Glutamatergic neuron (in vitro differentiated cells): Measurements from ENCODE around the gene C16orf95. TPM values are rescaled to one million over a fixed set of nuclear protein-coding genes. Genes with fewer than 3 reads are reported as not detected.
"Not testable (repeated sequence)": the region's sequence is repeated elsewhere in the genome, so short reads cannot be mapped to it uniquely, and the experiment has no call there.

Experiments used
- DNase-seq: peaks from one replicate; pipeline ENCODE4 v3.0.0; 2022
- H3K27ac Mint-ChIP-seq: one replicate; pipeline ENCODE4 v1.8.0; 2020; ENCODE audit warnings: mild to moderate bottlenecking, mixed read lengths, inconsistent platforms; ENCODE audit not compliant: unreplicated experiment
- H3K27me3 Mint-ChIP-seq: one replicate; pipeline ENCODE4 v1.8.0; 2020; ENCODE audit warnings: mild to moderate bottlenecking, moderate library complexity, mixed read lengths, inconsistent platforms; ENCODE audit not compliant: unreplicated experiment
- H3K36me3 Mint-ChIP-seq: one replicate; pipeline ENCODE4 v1.8.0; 2020; ENCODE audit warnings: mild to moderate bottlenecking, mixed read lengths, inconsistent platforms; ENCODE audit not compliant: unreplicated experiment
- H3K4me1 Mint-ChIP-seq: one replicate; pipeline ENCODE4 v1.8.0; 2020; ENCODE audit warnings: mild to moderate bottlenecking, low read depth, mixed read lengths, inconsistent platforms; ENCODE audit not compliant: unreplicated experiment
- H3K4me3 Mint-ChIP-seq: one replicate; pipeline ENCODE4 v1.8.0; 2020; ENCODE audit warnings: mild to moderate bottlenecking, mixed read lengths, inconsistent platforms; ENCODE audit not compliant: unreplicated experiment
- H3K9me3 Mint-ChIP-seq: one replicate; pipeline ENCODE4 v1.8.0; 2020; ENCODE audit warnings: mild to moderate bottlenecking, moderate library complexity, mixed read lengths, inconsistent platforms; ENCODE audit not compliant: unreplicated experiment
- CTCF ChIP-seq: fragments of 200-600 bp; sonication (generic); IDR thresholded peaks from one replicate; pipeline ENCODE4 v1.5.0; 2021; ENCODE audit not compliant: partially characterized antibody, unreplicated experiment
- total RNA-seq: library from RNA; stranded (reverse); fragmentation: NEBNext Ultra II Directional; extraction: Animal tissue kit (Norgen Biotek cat#: 25700); gene quantifications from one replicate; pipeline ENCODE4 v1.2.1, GENCODE V29; 2021; ENCODE audit not compliant: unreplicated experiment

Gene C16orf95
- total RNA-seq, 1 donor from 2014 or later = 9.2 TPM

GRCh38 chr16:87363771-87364455 lies 46.7 kb upstream of the C16orf95 start:
- Mint-ChIP-seq H3K4me3 (peak overlapping the region; percentile 72), H3K4me1 (peaks cover 34% of the 10 kb centered on the region), H3K27me3 (no peaks in the 10 kb centered on the region), H3K27ac (peak overlapping the region; percentile 91), H3K36me3 (peaks cover 4% of the 10 kb centered on the region), H3K9me3 (peaks cover 3% of the 10 kb centered on the region)
- no peak for TF ChIP-seq CTCF
- peak; percentile 49 for DNase-seq

GRCh38 chr16:87362828-87363559 lies 45.8 kb upstream of the C16orf95 start:
- peak overlapping the region; percentile 72 for H3K4me3 Mint-ChIP-seq
- not testable (repeated sequence) for H3K27me3 Mint-ChIP-seq, H3K9me3 Mint-ChIP-seq, H3K36me3 Mint-ChIP-seq, DNase-seq
- H3K4me1 Mint-ChIP-seq = peaks cover 31% of the 10 kb centered on the region
- H3K27ac Mint-ChIP-seq = peak overlapping the region; percentile 91

GRCh38 chr16:87361916-87362619 lies 44.9 kb upstream of the C16orf95 start:
- Mint-ChIP-seq H3K4me1 (peaks cover 22% of the 10 kb centered on the region), H3K36me3 (peaks cover 8% of the 10 kb centered on the region), H3K4me3 (no peak overlapping the region), H3K9me3 (peaks cover 4% of the 10 kb centered on the region), H3K27ac (no peak overlapping the region), H3K27me3 (no peaks in the 10 kb centered on the region)
- DNase-seq = no peak
- no peak for TF ChIP-seq CTCF

GRCh38 chr16:87360862-87361610 lies 43.8 kb upstream of the C16orf95 start:
- TF ChIP-seq CTCF = no peak
- H3K4me3 Mint-ChIP-seq = no peak overlapping the region
- DNase-seq = no peak

GRCh38 chr16:87359121-87359520 lies 41.9 kb upstream of the C16orf95 start:
- TF ChIP-seq CTCF = no peak
- Mint-ChIP-seq H3K27me3 (peaks cover 3% of the 10 kb centered on the region), H3K4me3 (no peak overlapping the region), H3K9me3 (peaks cover 4% of the 10 kb centered on the region), H3K27ac (no peak overlapping the region), H3K4me1 (peaks cover 22% of the 10 kb centered on the region), H3K36me3 (peaks cover 8% of the 10 kb centered on the region)
- DNase-seq = no peak

More at GRCh38 chr16:87360862-87361610, 43.8 kb upstream of the C16orf95 start:
- Mint-ChIP-seq H3K27me3 (peaks cover 3% of the 10 kb centered on the region), H3K27ac (no peak overlapping the region), H3K36me3 (peaks cover 8% of the 10 kb centered on the region), H3K9me3 (peaks cover 4% of the 10 kb centered on the region), H3K4me1 (peaks cover 22% of the 10 kb centered on the region)
